Measurements from ENCODE around the gene NAGPA.

The NAGPA gene

DNA sequence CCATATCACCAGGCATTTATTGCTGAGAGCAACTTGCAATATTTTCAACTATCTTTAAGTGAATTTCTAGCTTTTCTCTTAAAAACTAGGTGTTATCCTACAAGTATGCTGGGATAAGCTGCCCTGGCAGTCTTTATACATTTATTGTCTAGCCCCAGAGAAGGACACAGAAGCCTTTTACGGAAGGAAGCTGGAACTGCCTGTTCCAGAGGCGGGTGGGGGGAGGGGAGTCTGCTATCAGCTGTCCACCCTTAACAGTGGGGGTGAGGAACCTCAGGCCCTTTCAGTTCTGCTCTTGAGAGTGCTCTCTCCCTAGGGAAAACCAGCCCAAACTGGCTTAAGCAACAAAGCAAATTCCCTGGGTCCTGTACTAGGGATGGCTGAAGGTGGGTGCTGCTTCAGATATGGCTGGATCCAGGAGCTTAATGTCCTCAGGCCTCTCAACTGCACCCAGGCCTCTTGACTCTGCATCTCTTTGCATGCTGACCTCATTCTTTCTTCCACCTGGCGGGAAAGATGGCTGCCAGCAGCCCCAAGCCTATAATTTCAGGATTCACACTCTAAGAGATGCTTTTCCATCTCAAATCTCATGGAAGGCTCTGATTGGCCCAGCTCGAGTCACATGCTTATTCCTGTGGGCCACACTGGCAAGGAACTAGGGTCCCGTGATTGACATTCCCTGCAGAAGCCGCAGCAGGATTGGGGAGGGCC lies 16.6 kb downstream of the NAGPA start:
- no peak for DNase-seq (ENCODE audit: extremely low read depth, low read depth)
- TF ChIP-seq, protein P1, sequence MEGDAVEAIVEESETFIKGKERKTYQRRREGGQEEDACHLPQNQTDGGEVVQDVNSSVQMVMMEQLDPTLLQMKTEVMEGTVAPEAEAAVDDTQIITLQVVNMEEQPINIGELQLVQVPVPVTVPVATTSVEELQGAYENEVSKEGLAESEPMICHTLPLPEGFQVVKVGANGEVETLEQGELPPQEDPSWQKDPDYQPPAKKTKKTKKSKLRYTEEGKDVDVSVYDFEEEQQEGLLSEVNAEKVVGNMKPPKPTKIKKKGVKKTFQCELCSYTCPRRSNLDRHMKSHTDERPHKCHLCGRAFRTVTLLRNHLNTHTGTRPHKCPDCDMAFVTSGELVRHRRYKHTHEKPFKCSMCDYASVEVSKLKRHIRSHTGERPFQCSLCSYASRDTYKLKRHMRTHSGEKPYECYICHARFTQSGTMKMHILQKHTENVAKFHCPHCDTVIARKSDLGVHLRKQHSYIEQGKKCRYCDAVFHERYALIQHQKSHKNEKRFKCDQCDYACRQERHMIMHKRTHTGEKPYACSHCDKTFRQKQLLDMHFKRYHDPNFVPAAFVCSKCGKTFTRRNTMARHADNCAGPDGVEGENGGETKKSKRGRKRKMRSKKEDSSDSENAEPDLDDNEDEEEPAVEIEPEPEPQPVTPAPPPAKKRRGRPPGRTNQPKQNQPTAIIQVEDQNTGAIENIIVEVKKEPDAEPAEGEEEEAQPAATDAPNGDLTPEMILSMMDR (IDR thresholded peaks at IDR 0.05; ENCODE audit: low read depth, low read length): no peak

DNA sequence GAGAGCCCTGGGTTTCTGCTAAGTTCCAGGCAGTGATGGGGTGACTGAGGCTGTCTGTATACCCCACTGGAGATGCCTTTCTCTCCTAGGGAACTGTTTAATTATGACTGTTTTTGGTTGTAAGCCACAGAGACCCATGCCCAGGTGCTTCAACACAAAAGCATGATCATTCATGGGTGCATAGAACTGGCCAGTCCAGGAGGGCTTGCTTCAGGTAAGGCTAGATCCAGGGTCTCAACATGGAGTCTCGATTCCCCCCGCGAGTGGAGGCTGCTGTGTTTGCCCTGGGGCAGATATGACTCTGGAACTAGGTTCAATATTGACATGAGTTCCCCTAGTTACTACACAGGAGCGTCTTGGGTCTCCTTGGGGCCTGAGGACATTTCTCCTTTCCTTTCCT lies 17.8 kb downstream of the NAGPA start:
- TF ChIP-seq, protein P1 (IDR thresholded peaks at IDR 0.05; ENCODE audit: low read depth, low read length): no peak
- DNase-seq (ENCODE audit: extremely low read depth, low read depth): no peak

DNA sequence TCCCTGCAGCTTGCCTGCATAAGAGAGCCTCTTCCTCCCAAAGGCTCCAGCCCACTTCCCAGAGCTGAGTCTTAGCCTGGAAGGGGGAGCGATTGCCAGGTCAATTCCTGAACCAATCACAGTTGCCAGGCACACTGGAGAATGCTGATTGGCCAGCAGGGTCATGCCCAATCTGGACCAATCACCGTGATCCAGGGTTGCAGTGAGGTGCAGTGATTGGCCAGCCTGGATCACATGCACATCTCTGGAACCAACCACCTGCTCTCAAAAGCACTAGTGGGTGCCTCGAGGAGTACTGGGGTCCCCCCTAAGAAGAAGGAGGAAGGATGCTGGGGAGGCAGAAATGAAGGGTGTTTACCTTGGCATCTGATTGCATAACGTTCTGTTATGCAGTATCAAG lies 18.4 kb downstream of the NAGPA start:
- TF ChIP-seq, protein P1 (IDR thresholded peaks at IDR 0.05; ENCODE audit: low read depth, low read length): no peak
- no peak for DNase-seq (ENCODE audit: extremely low read depth, low read depth)

DNA sequence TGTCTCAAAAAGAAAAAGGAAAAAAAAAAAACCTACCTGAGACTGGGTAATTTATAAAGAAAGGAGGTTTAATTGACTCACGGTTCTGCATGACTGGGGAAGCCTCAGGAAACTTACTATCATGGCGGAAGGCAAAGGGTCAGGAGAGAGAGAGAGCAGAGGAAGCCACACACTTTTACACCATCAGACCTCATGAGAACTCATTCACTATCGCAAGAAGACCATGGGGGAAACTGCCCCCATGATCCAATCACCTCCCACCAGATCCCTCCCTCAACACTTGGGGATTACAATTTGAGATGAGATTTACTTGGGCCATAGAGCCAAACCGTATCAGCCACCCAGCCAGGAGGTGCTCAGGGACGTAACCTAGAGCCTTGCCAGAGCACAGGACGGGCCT lies 20.8 kb downstream of the NAGPA start:
- TF ChIP-seq, protein P1 (IDR thresholded peaks at IDR 0.05; ENCODE audit: low read depth, low read length): no peak

DNA sequence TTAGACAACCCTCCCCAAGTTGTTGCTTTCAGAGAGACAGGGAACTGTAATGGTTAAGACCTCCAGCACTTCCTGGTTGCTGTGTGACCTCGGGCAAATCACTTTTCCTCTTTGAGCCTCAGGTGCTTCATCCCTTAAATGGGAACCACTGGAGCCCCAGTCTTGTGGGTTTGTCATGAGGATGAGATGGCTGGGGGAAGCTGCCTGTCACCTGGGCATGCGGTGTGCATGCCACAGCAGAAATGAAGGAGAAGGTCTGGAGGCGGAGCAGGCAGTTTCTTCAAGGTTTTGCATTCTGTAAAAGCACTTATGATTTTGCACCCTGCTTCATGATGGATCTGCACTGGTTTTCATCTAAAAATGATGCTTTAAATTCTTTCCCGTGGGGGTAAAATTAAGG lies 22.1 kb downstream of the NAGPA start:
- TF ChIP-seq, protein P1 (IDR thresholded peaks at IDR 0.05; ENCODE audit: low read depth, low read length): no peak
- DNase-seq (ENCODE audit: extremely low read depth, low read depth): no peak

More for the DNA sequence above, 20.8 kb downstream of the NAGPA start:
- DNase-seq (ENCODE audit: extremely low read depth, low read depth): no peak

DNA sequence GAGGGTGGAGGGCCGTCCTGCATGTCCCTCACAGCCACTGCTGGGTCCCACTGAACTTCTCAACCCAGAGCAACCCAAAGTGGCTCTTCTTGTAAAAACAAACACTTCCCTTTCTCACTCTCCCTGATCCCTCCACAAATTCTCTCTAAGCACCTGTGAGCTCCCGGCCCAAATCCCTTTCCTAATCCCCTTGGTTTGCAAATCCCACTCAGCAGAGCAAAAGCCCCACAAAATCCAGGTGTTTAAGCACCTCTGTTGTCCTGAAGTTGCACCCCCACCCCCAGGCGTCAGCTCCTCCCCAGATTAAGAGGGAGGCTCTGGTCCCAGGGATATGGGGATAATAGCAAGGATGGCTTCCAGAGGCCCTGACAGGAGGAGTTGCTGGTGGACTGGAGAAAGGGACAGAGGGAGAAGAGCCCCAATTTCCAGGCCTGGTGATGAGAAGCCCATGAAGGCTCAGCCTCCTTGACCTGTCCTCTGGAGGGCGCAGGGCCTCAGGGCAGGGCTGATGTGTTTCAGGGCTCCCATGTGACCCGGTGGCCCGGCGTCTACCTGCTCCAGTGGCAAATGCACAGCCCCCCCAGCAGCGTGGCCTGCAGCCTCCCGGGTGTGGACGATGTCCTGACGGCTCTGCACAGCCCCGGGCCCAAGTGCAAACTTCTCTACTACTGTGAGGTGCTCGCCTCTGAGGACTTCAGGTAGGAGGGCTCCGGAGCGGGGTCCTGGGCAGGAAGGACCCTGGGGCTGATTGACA lies 23.0 kb downstream of the NAGPA start:
- no peak for DNase-seq (ENCODE audit: extremely low read depth, low read depth)
- TF ChIP-seq, protein P1 (IDR thresholded peaks at IDR 0.05; ENCODE audit: low read depth, low read length): no peak

DNA sequence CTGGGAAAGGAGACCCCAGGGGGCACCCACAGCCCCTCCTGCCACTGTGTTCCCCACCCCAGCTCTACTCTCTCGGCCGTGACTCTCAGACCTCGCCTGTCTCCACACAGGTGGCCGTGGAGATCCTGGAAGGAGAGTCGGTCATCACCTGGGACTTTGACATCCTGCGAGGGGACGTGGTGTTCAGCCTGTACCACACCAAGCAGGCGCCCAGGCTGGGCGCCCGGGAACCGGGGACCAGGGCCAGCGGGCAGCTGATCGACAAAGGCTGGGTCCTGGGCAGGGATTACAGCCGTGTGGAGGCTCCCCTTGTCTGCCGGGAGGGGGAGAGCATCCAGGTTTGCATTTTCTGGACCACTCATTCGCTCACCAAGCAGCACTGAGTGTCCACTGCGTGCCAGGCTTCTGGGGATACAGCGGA lies 25.4 kb downstream of the NAGPA start:
- no peak for DNase-seq (ENCODE audit: extremely low read depth, low read depth)
- TF ChIP-seq, protein P1 (IDR thresholded peaks at IDR 0.05; ENCODE audit: low read depth, low read length): no peak

Measured in AG09319 (cell line).